Stimulated activated CD4-positive, alpha-beta T cell treated with anti-CD3 and anti-CD28 coated beads, Interleukin-1b, Interleukin-23, amount 100 ng/mL, for 1 hour (primary cell): ENCODE results near the gene PDE6B.
"Not testable (repeated sequence)": the region's sequence is repeated elsewhere in the genome, so short reads cannot be mapped to it uniquely, and the experiment has no call there.

Experiments
- DNase-seq, 2 donors: peaks; one replicate each; pipeline ENCODE4 v3.0.0-alpha.2; 2020; ENCODE audit warnings: low read depth in 2 of 2

PDE6B gene

GRCh38 chr4:683247-683897, 58.0 kb downstream of the PDE6B start:
- DNase-seq: no peak

GRCh38 chr4:683982-684622, 58.7 kb downstream of the PDE6B start:
- no peak for DNase-seq

- DNase-seq: no peak
Observed at GRCh38 chr4:684623-685327, 59.4 kb downstream of the PDE6B start.

GRCh38 chr4:685679-686412, 60.5 kb downstream of the PDE6B start:
- no peak for DNase-seq

GRCh38 chr4:686413-687040, 61.2 kb downstream of the PDE6B start:
- no peak for DNase-seq

GRCh38 chr4:687048-687970, 61.9 kb downstream of the PDE6B start:
- DNase-seq: no peak

GRCh38 chr4:687971-688853, 62.8 kb downstream of the PDE6B start:
- DNase-seq: no peak

GRCh38 chr4:688854-689681, 63.7 kb downstream of the PDE6B start, which contains the start of gene SLC49A3:
Gene SLC49A3 (minus strand): TSS chr4:689151. CDS start chr4:689127, 24 bp downstream.
- DNase-seq: no peak

GRCh38 chr4:689723-690122, 64.3 kb downstream of the PDE6B start:
- no peak for DNase-seq

GRCh38 chr4:692771-693554, 67.6 kb downstream of the PDE6B start:
- no peak for DNase-seq

GRCh38 chr4:694341-694940, 69.1 kb downstream of the PDE6B start:
- DNase-seq: not testable (repeated sequence)

- DNase-seq: no peak
Observed at GRCh38 chr4:699816-700580, 74.6 kb downstream of the PDE6B start.

GRCh38 chr4:700587-701264, 75.4 kb downstream of the PDE6B start:
- no peak for DNase-seq

- no peak for DNase-seq
Observed at GRCh38 chr4:702618-703048, 77.3 kb downstream of the PDE6B start.

GRCh38 chr4:703336-704197, 78.2 kb downstream of the PDE6B start:
- DNase-seq: no peak
